K562 (cell line): Measurements from ENCODE around the gene GNA14.

ENCODE experiments used
- CTCF ChIP-seq, 3 experiments: IDR thresholded peaks in 2 of 3; conservative IDR thresholded peaks in 1 of 3; 2 replicates each; pipeline ENCODE4 v1.5.1; 2011 to 2012; ENCODE audit warnings: low read length in 3 of 3, mild to moderate bottlenecking in 3 of 3, control low read depth in 2 of 3, improper control_type of control experiment in 1 of 3, inconsistent platforms in 1 of 3, low read depth in 1 of 3, mixed read lengths in 1 of 3, moderate library complexity in 1 of 3; ENCODE audit not compliant: insufficient read depth in 2 of 3
- E2F8 ChIP-seq: fragments of 450-650 bp; IDR thresholded peaks from 2 replicates; pipeline ENCODE4 v1.7.1; 2018; ENCODE audit warnings: mild to moderate bottlenecking, low read depth; ENCODE audit not compliant: partially characterized antibody
- FOXJ3 ChIP-seq: sonication (generic); formaldehyde crosslinking; IDR thresholded peaks from 2 replicates; pipeline ENCODE4 v1.4.0; 2020; ENCODE audit warnings: mild to moderate bottlenecking, missing genetic modification reagents
- JUN ChIP-seq, 2 experiments: sonication (generic) in 1 of 2; formaldehyde crosslinking in 1 of 2; IDR thresholded peaks; 2 replicates each; pipeline versions ENCODE4 v1.6.1 to v1.8.0; 2012 to 2022; ENCODE audit warnings: borderline replicate concordance in 2 of 2, mild to moderate bottlenecking in 2 of 2, improper control_type of control experiment in 1 of 2, low read depth in 1 of 2, low read length in 1 of 2, missing genetic modification reagents in 1 of 2
- REST ChIP-seq, 2 experiments: fragments of 450-650 bp; formaldehyde crosslinking in 1 of 2; IDR thresholded peaks; 2 replicates each; pipeline versions ENCODE4 v1.4.0 to v1.6.1; 2014 to 2020; ENCODE audit warnings: mild to moderate bottlenecking in 2 of 2, borderline replicate concordance in 1 of 2, low read depth in 1 of 2
- RFX1 ChIP-seq: fragments of 450-650 bp; IDR thresholded peaks from 2 replicates; pipeline ENCODE4 v1.6.1; 2016; ENCODE audit warnings: mild to moderate bottlenecking, moderate library complexity
- RFX7 ChIP-seq: fragments of 250-450 bp; sonication (Bioruptor Pico); IDR thresholded peaks from 2 replicates; pipeline ENCODE4 v1.5.1; 2021; ENCODE audit warnings: mild to moderate bottlenecking
- ZNF239 ChIP-seq: fragments of 250-450 bp; sonication (Bioruptor Pico); IDR thresholded peaks from 2 replicates; pipeline ENCODE4 v1.4.0; 2020; ENCODE audit warnings: mild to moderate bottlenecking
- ZNF347 ChIP-seq: fragments of 450-650 bp; formaldehyde crosslinking; IDR thresholded peaks from 2 replicates; pipeline ENCODE4 v1.4.0; 2020; ENCODE audit warnings: low read depth, mild to moderate bottlenecking, moderate library complexity

- no peak for TF ChIP-seq FOXJ3
- TF ChIP-seq E2F8: no peak
- no peak for TF ChIP-seq ZNF347 (CRISPR knock-in tag)
- no peak for TF ChIP-seq CTCF (IDR thresholded peaks at IDR 0.05 in 2 of 3, conservative IDR thresholded peaks at IDR 0.05 in 1 of 3; ENCODE audit: insufficient read depth in 2 of 3, low read depth in 1 of 3, low read length in 3 of 3)
- no peak for TF ChIP-seq RFX7 (CRISPR knock-in tag)
- TF ChIP-seq JUN (IDR thresholded peaks at IDR 0.05; ENCODE audit: borderline replicate concordance, low read depth, low read length): no peak
- no peak for TF ChIP-seq JUN (CRISPR knock-in tag; IDR thresholded peaks at IDR 0.05; ENCODE audit: borderline replicate concordance)
- no peak for TF ChIP-seq REST (IDR thresholded peaks at IDR 0.05; ENCODE audit: borderline replicate concordance)
- TF ChIP-seq REST (CRISPR knock-in tag; IDR thresholded peaks at IDR 0.05; ENCODE audit: low read depth): no peak
- no peak for TF ChIP-seq ZNF239
- no peak for TF ChIP-seq RFX1
These were observed 7.2 kb downstream of the GNA14 start for GRCh38 chr9:77640741-77641580.
